Measurements from ENCODE around the gene CS. TPM values are rescaled to one million over a fixed set of nuclear protein-coding genes. Genes with fewer than 3 reads are reported as not detected.
"Not testable (repeated sequence)": the region's sequence is repeated elsewhere in the genome, so short reads cannot be mapped to it uniquely, and the experiment has no call there.

Gene CS
- total and polyA plus RNA-seq, 5 donors, result 250 to 594 (median 565) TPM

DNA sequence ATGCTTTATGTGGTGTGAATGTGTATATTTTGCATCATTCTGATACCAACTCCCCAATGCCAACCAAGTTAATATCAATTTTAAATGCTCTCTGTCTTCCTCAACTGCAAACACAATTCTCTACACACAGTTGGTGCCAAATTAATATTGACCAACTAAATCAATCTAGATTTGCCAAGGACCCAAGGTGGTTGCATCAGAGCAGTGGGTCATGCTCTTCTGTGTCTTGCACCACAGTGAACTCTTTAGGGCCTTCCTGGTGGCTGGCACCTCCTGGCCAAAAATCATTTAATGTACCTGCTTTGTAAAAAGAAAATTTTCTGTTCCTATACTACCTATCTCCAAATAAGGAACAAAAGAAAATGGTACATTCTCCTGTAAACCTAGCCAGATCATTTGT is 19.3 kb downstream of the CS start:
- H3K4me1 ChIP-seq (ENCODE audit: control insufficient read depth, insufficient read depth, low read length), result no peaks in the 10 kb centered on the region
- DNase-seq (no peak), ATAC-seq (no peak)
- H3K27me3 ChIP-seq (ENCODE audit: control insufficient read depth, insufficient read depth), result no peaks in the 10 kb centered on the region
- intact Hi-C loops (cut with DNase I), result no loop called here
- H3K9me3 ChIP-seq (ENCODE audit: control insufficient read depth, low read length), result no peaks in the 10 kb centered on the region
- H3K4me3 ChIP-seq (ENCODE audit: low read length), result no peak overlapping the region
- no peak overlapping the region for H3K27ac ChIP-seq (ENCODE audit: low read length)

DNA sequence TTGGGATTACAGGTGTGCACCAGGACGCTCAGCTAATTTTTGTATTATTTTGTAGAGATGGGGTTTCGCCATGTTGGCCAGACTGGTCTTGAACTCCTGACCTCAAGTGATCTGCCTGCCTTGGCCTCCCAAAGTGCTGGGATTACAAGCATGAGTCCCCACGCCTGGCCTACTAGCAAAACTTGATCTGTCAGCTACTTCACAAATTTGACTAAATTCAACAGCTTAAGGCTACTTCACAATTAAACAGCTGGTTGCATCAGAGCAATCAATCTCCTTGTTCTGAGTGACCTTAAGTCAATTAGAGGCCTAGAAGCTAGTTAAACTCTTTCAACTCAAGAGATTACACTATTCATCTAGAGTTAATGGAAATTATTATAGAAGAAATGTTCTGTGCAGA is 21.2 kb downstream of the CS start:
- no peaks in the 10 kb centered on the region for H3K9me3 ChIP-seq (ENCODE audit: control insufficient read depth, low read length)
- no peak for ATAC-seq
- intact Hi-C loops (cut with DNase I), result no loop called here
- WGBS, result 96% methylated on average over 3 of the region's 3 CpGs
- H3K4me1 ChIP-seq (ENCODE audit: control insufficient read depth, insufficient read depth, low read length), result no peaks in the 10 kb centered on the region
- no peaks in the 10 kb centered on the region for H3K27me3 ChIP-seq (ENCODE audit: control insufficient read depth, insufficient read depth)
- no peak overlapping the region for H3K4me3 ChIP-seq (ENCODE audit: low read length)
- no peak overlapping the region for H3K27ac ChIP-seq (ENCODE audit: low read length)
- no peak for DNase-seq

GRCh38 chr12:56274299-56274698 is 25.8 kb downstream of the CS start:
- no peaks in the 10 kb centered on the region for H3K27me3 ChIP-seq (ENCODE audit: control insufficient read depth, insufficient read depth)
- intact Hi-C loops (cut with DNase I), result no loop called here
- no peaks in the 10 kb centered on the region for H3K4me1 ChIP-seq (ENCODE audit: control insufficient read depth, insufficient read depth, low read length)
- H3K27ac ChIP-seq (ENCODE audit: low read length), result no peak overlapping the region
- DNase-seq (no peak), ATAC-seq (no peak)
- H3K9me3 ChIP-seq (ENCODE audit: control insufficient read depth, low read length), result no peaks in the 10 kb centered on the region
- no peak overlapping the region for H3K4me3 ChIP-seq (ENCODE audit: low read length)
- 95% methylated on average over 2 of the region's 2 CpGs for WGBS

DNA sequence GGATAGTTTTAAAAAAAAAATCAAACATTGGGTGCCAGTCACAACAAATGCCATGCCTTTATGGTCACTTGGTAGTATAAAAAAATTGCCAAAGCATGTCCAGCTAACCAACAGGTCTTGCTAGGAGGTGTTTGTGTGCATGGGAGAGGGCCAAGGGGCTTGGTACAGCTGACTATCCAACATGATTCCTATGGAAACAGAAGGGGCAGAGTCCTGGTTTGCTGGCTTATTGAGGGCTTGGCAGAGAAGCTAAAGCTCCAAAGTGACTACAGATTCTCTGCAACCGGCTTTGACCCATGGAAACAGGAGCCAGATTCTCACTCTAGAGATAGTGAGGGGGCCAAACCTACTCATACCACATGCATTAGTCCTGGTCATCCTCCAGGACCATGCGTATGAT is 27.7 kb downstream of the CS start:
- H3K4me3 ChIP-seq (ENCODE audit: low read length); H3K4me1 ChIP-seq (ENCODE audit: control insufficient read depth, insufficient read depth, low read length); intact Hi-C loops (cut with DNase I); H3K27me3 ChIP-seq (ENCODE audit: control insufficient read depth, insufficient read depth); H3K9me3 ChIP-seq (ENCODE audit: control insufficient read depth, low read length); ATAC-seq; DNase-seq; H3K27ac ChIP-seq (ENCODE audit: low read length): not testable (repeated sequence)
- WGBS, result 61% methylated on average over 2 of the region's 2 CpGs

DNA sequence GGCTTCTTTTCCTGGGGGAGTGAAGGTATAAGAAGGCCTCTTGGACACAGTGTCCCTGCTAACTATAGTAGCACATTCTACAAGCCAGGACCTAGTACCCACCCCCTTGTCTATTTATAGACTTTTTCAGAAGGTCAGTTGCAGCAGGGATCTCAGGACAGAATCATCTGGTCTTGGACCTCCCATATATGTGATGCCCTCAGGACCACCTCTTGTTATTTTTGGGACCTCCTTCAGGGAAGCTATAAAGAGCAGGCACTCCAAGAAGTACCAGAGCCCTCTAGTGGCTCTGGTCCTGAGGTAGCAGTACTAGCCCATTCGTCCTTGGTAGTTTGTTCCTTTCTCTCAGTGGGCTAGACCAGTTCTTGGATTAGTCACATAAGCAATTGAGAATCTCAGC is 29.1 kb downstream of the CS start:
- DNase-seq (no peak), ATAC-seq (peak; percentile 22 to 52)
- Histone ChIP-seq H3K4me3 (ENCODE audit: low read length) (no peak overlapping the region), H3K9me3 (ENCODE audit: control insufficient read depth, low read length) (no peaks in the 10 kb centered on the region), H3K27ac (ENCODE audit: low read length) (peak overlapping the region; percentile 65), H3K4me1 (ENCODE audit: control insufficient read depth, insufficient read depth, low read length) (no peaks in the 10 kb centered on the region), H3K27me3 (ENCODE audit: control insufficient read depth, insufficient read depth) (no peaks in the 10 kb centered on the region)
- WGBS, result 15% methylated on average over 1 of the region's 1 CpG
- intact Hi-C loops (cut with DNase I), result no loop called here

GRCh38 chr12:56267443-56268071 is 32.6 kb downstream of the CS start:
- no peak for DNase-seq
- intact Hi-C loops (cut with DNase I), result no loop called here
- H3K4me1 ChIP-seq (ENCODE audit: control insufficient read depth, insufficient read depth, low read length), result no peaks in the 10 kb centered on the region
- H3K9me3 ChIP-seq (ENCODE audit: control insufficient read depth, low read length), result no peaks in the 10 kb centered on the region
- ATAC-seq, result peak; percentile 19 to 38
- H3K4me3 ChIP-seq (ENCODE audit: low read length), result peak overlapping the region; percentile 51
- no peaks in the 10 kb centered on the region for H3K27me3 ChIP-seq (ENCODE audit: control insufficient read depth, insufficient read depth)
- peak overlapping the region; percentile 97 for H3K27ac ChIP-seq (ENCODE audit: low read length)
- 22% methylated on average over 21 of the region's 21 CpGs for WGBS

GRCh38 chr12:56266693-56267442 is 33.3 kb downstream of the CS start, which contains the start of gene COQ10A:
TSS of gene COQ10A (plus strand) at chr12:56266942. CDS start at chr12:56267119, 177 bp downstream.
- intact Hi-C loops (cut with DNase I), result no loop called here
- ATAC-seq, result peak; percentile 95 to 97

DNA sequence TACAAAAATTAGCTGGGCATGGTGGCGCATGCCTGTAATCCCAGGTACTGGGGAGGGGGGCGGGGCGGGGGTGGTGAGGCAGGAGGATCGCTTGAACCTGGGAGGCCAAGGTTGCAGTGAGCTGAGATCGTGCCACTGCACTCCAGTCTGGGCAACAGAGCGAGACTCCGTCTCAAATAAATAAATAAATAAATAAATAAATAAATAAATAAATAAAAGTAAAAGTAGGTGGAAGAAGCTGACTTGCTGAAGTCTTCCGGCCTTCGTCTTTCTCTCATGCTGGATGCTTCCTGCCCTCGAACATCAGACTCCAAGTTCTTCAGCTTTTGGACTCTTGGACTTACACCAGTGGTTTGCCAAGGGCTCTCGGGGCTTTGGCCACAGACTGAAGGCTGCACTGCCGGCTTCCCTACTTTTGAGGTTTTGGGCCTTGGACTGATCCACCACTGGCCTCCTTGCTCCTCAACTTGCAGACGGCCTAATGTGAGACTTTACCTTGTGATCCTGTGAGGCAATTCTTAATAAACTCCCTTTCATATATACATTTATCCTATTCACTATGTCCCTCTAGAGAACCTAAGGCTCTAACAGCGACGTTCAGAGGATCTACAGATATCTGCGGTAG is 34.0 kb downstream of the CS start:
- DNase-seq; H3K4me1 ChIP-seq (ENCODE audit: control insufficient read depth, insufficient read depth, low read length); intact Hi-C loops (cut with DNase I); H3K9me3 ChIP-seq (ENCODE audit: control insufficient read depth, low read length); H3K27me3 ChIP-seq (ENCODE audit: control insufficient read depth, insufficient read depth); ATAC-seq: not testable (repeated sequence)
- Histone ChIP-seq H3K4me3 (ENCODE audit: low read length) (peak overlapping the region; percentile 51), H3K27ac (ENCODE audit: low read length) (peak overlapping the region; percentile 97)
- 54% methylated on average over 16 of the region's 16 CpGs for WGBS

More at GRCh38 chr12:56266693-56267442, 33.3 kb downstream of the CS start, which contains the start of gene COQ10A:
- H3K9me3 ChIP-seq (ENCODE audit: control insufficient read depth, low read length), result no peaks in the 10 kb centered on the region
- DNase-seq, result peak; percentile 91 to 96 (median 95)
- peak within 1 kb of the TSS; percentile 51 for H3K4me3 ChIP-seq (ENCODE audit: low read length)
- H3K27me3 ChIP-seq (ENCODE audit: control insufficient read depth, insufficient read depth), result no peaks in the 10 kb centered on the region
- no peaks in the 10 kb centered on the region for H3K4me1 ChIP-seq (ENCODE audit: control insufficient read depth, insufficient read depth, low read length)
- under 1% methylated on average over 68 of the region's 68 CpGs for whole genome bisulfite sequencing
- peak within 1 kb of the TSS; percentile 97 for H3K27ac ChIP-seq (ENCODE audit: low read length)

- DNase-seq, result peak in 1 of 3 donors; percentile 53
- H3K9me3 ChIP-seq (ENCODE audit: control insufficient read depth, low read length); H3K4me3 ChIP-seq (ENCODE audit: low read length); H3K27me3 ChIP-seq (ENCODE audit: control insufficient read depth, insufficient read depth); H3K27ac ChIP-seq (ENCODE audit: low read length); H3K4me1 ChIP-seq (ENCODE audit: control insufficient read depth, insufficient read depth, low read length); ATAC-seq; intact Hi-C loops (cut with DNase I): not testable (repeated sequence)
- 87% methylated on average over 7 of the region's 7 CpGs for WGBS
These were observed 37.2 kb downstream of the CS start for GRCh38 chr12:56262955-56263354.

DNA sequence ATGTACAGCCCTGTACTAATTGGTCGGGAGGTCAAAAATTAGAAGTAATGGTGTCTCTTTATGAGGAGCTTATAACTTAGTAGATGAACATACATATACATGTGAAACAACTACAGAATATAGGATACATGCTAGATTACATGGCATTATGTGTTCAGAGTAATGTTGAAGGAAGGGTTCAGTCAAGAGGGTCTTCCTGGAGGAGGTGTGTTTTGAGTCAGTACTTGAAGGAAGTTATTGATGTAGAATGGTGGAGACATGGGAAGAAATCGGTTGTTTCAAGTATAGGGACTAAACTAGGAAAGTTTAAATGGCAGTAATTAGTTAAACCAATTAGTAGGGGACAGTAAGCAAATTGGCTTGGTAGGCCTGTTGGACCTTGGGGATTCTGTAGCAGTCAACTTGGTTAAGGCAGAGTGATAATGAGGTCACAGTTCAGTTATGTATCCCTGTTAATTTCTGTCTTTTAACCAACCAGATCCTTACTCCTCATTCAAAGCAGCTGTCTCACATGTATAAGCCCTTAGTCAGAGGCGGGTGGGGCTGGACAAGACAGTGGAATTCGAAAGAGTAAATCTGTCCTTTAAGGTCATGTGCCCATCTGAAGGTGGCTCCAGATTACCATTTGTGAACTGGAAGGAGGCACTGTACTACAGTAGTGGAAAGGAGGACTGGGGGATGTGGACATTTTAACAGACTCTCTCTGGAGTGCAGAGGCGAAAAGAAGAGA is 38.5 kb downstream of the CS start:
- H3K27me3 ChIP-seq (ENCODE audit: control insufficient read depth, insufficient read depth), result no peaks in the 10 kb centered on the region
- no peak for ATAC-seq
- 86% methylated on average over 5 of the region's 5 CpGs for WGBS
- H3K9me3 ChIP-seq (ENCODE audit: control insufficient read depth, low read length), result no peaks in the 10 kb centered on the region
- peaks cover 11% of the 10 kb centered on the region for H3K4me1 ChIP-seq (ENCODE audit: control insufficient read depth, insufficient read depth, low read length)
- no peak overlapping the region for H3K27ac ChIP-seq (ENCODE audit: low read length)
- intact Hi-C loops (cut with DNase I), result no loop called here
- no peak overlapping the region for H3K4me3 ChIP-seq (ENCODE audit: low read length)
- DNase-seq, result no peak

DNA sequence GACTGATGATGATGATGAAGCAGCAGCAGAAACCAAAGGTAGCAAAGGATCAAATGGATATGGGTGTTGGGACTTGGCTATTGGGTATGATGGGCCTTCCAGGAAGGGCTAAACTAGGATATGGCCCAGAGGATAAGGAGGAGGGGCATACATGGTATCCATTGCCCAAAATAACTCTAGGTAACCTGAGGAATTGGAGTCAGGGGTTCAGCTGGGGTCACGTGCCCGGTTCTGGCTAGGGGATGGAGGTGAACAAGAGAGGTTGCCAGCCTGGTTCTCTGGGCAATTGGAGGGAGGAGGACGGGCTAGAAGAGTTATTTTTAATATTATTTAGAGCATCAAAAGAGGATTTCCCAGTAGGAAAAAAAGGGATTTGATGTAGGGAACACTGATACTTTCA is 39.2 kb downstream of the CS start:
- ATAC-seq (no peak), DNase-seq (no peak)
- H3K4me1 ChIP-seq (ENCODE audit: control insufficient read depth, insufficient read depth, low read length), result peaks cover 12% of the 10 kb centered on the region
- no peak overlapping the region for H3K27ac ChIP-seq (ENCODE audit: low read length)
- no peaks in the 10 kb centered on the region for H3K9me3 ChIP-seq (ENCODE audit: control insufficient read depth, low read length)
- H3K4me3 ChIP-seq (ENCODE audit: low read length), result no peak overlapping the region
- intact Hi-C loops (cut with DNase I), result no loop called here
- 91% methylated on average over 3 of the region's 3 CpGs for WGBS
- H3K27me3 ChIP-seq (ENCODE audit: control insufficient read depth, insufficient read depth), result no peaks in the 10 kb centered on the region

Data from right cardiac atrium (tissue), 5 donors.